IPS-18a (cell line): ENCODE results near the gene UFD1.

Experiments used
- H3K27ac ChIP-seq: one replicate; pipeline ENCODE4 v1.5.1; 2013; ENCODE audit warnings: low read length
- H3K27me3 ChIP-seq: one replicate; pipeline ENCODE4 v1.6.1; 2013; ENCODE audit warnings: mild to moderate bottlenecking, low read length; ENCODE audit not compliant: control insufficient read depth, insufficient read depth
- H3K36me3 ChIP-seq: one replicate; pipeline ENCODE4 v1.6.1; 2013; ENCODE audit warnings: low read depth, low read length; ENCODE audit not compliant: control insufficient read depth
- H3K4me1 ChIP-seq: one replicate; pipeline ENCODE4 v1.6.1; 2013; ENCODE audit warnings: low read depth, low read length; ENCODE audit not compliant: control insufficient read depth
- H3K4me3 ChIP-seq: one replicate; pipeline ENCODE4 v1.5.1; 2013; ENCODE audit warnings: low read length
- H3K9ac ChIP-seq: one replicate; pipeline ENCODE4 v1.6.1; 2013; ENCODE audit warnings: mild to moderate bottlenecking, low read length, moderate library complexity
- H3K9me3 ChIP-seq: one replicate; pipeline ENCODE4 v1.6.1; 2013; ENCODE audit warnings: low read depth, low read length; ENCODE audit not compliant: control insufficient read depth

Gene UFD1

DNA sequence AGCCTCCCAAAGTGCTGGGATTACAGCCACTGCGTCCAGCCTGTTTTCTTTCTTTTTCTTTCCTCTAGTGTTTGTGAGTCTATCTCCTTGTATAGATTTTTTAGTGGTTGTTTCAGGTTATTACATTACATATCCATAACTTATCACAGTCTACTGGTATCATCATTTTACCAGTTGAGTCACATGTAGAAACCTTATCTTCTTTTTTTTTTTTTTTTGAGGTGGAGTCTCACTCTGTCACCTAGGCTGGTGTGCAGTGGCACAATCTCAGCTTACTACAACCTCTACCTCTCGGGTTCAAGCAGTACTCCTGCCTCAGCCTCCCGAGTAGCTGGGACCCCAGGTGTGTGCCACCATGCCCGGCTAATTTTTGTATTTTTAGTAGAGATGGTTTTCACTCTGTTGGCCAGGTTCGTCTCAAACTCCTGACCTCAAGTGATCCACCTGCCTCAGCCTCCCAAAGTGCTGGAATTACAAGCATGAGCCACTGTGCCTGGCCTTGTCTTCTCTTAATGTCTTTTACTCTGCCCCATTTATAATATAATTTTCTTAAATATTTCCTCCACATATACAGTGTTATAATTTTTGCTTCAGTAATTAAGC is 11.7 kb upstream of the UFD1 start:
- H3K27ac ChIP-seq, result no peak overlapping the region
- no peak overlapping the region for H3K9ac ChIP-seq
- no peaks in the 10 kb centered on the region for H3K27me3 ChIP-seq
- no peaks in the 10 kb centered on the region for H3K9me3 ChIP-seq
- H3K4me1 ChIP-seq, result no peaks in the 10 kb centered on the region
- peaks cover 52% of the 10 kb centered on the region for H3K36me3 ChIP-seq
- no peak overlapping the region for H3K4me3 ChIP-seq

DNA sequence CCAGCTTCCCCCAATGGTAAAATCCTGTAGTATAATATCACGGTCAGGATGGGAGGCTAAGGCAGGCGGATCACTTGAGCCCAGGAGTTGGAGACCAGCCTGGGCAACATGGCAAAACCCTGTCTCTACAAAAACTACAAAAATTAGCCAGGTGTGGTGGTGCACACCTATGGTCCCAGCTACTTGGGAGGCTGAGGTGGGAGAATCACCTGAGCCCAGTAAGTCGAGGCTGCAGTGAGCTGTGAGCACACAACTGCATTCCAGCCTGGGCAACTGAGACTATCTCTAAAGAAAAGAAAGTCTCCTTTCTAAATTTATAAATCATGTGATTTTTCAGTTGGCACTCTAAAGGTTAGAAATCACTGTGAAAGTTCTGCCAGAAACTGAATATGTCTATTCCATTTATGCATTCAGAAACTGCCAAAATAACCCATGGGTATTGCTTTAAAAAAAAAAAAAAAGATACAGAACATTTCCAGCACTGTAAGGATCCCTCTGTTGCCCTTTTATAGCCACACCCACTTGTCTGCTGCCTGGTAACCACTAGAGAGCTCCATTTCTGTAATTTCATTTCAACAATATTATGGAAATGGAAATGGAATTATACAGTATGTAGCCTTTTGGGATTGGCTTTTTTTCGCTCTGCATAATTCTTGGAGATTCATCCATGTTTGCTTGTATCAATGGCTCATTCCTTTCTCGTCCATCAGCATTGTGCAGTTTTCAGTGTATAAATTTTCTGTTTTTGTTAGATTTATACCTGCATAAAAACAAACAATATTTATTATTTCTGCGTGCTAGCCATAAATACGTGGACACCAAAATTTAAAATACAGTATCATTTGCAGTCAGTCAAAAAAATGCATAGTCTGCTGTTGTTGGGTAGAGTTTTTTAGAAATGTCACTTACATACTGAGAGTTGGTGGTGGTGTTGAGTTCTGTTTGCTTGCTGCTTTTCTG is 10.2 kb upstream of the UFD1 start:
- no peaks in the 10 kb centered on the region for H3K4me1 ChIP-seq
- H3K9me3 ChIP-seq, result no peaks in the 10 kb centered on the region
- H3K36me3 ChIP-seq, result peaks cover 54% of the 10 kb centered on the region
- no peak overlapping the region for H3K4me3 ChIP-seq
- H3K27ac ChIP-seq, result no peak overlapping the region
- no peak overlapping the region for H3K9ac ChIP-seq
- H3K27me3 ChIP-seq, result no peaks in the 10 kb centered on the region

GRCh38 chr22:19488285-19488684 is 9.3 kb upstream of the UFD1 start:
- H3K36me3 ChIP-seq, result peaks cover 59% of the 10 kb centered on the region

DNA sequence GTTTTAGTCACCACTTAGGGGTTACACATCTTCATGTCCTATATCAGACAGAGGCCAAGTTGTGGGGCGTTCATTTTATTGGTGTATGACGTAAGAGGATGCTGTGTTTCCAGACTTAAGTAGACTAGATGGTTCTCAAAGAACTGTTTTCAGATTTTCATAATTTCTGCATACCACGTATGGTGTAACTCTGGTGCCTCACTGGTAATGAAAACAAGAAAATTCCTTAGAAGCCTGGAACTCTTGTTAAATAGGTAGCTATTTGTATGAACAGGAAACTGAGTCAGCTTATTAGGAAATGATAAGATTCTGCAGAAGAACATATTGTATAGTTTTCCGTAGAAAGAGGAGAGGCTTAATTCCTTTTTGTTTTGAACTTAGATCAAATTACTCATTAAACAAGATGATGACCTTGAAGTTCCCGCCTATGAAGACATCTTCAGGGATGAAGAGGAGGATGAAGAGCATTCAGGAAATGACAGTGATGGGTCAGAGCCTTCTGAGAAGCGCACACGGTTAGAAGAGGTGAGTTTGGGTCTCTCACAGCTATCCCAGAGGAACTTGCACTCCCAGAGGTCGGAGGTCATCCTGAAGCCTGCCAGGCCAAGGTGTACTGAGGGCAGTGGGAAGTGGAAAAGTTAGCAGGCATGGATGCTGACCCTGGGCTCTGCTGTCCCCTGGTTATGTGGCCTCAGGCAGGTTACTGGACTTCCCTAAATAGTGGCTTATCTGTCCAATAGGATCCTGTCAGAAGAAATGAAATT is 4.7 kb upstream of the UFD1 start:
- Histone ChIP-seq H3K4me3 (no peak overlapping the region), H3K36me3 (peaks cover 49% of the 10 kb centered on the region), H3K4me1 (no peaks in the 10 kb centered on the region), H3K27me3 (no peaks in the 10 kb centered on the region), H3K9me3 (no peaks in the 10 kb centered on the region), H3K27ac (no peak overlapping the region), H3K9ac (no peak overlapping the region)

More at GRCh38 chr22:19488285-19488684, 9.3 kb upstream of the UFD1 start:
- Histone ChIP-seq H3K27ac (no peak overlapping the region), H3K9me3 (no peaks in the 10 kb centered on the region), H3K9ac (no peak overlapping the region), H3K4me3 (no peak overlapping the region), H3K27me3 (no peaks in the 10 kb centered on the region), H3K4me1 (no peaks in the 10 kb centered on the region)

DNA sequence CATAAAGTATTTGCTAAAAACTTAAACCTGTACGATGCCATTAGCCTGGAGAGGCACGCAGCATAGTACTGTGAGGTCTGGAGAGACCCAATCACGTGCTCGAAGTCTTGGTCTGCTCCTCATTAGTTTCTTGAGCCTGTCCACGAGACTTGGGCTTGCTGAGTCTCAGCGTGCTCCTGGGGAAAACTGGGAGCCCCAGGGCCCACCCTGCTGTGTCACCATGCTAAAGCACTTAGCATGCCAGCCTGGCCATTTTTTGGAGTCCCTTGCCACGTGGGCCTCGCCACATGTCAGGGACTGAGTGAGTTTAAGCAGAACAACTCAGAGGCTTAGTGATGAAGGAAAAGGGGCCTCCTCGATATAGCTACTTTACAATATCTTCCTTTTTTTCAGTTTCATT is 3.3 kb upstream of the UFD1 start:
- H3K4me1 ChIP-seq, result peaks cover 5% of the 10 kb centered on the region
- H3K27ac ChIP-seq, result no peak overlapping the region
- no peak overlapping the region for H3K9ac ChIP-seq
- no peaks in the 10 kb centered on the region for H3K9me3 ChIP-seq
- H3K36me3 ChIP-seq, result peaks cover 42% of the 10 kb centered on the region
- no peak overlapping the region for H3K4me3 ChIP-seq
- no peaks in the 10 kb centered on the region for H3K27me3 ChIP-seq

DNA sequence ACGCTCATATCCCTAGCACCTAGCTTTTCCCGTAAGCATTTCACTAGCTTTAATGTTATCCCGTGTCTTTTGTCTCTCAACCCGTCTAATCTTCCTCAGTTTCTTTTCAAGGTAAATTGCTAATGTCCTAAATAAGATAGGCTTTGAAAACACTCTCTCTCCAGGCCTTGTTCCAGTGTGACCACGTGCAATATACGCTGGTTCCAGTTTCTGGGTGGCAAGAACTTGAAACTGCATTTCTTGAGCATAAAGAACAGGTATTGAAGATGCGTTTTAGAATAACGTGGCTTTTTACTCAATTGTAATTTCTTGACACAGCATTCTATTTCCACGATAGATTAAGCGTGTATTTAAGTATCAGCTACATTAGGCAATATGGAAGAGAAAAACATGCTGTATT is 1.8 kb upstream of the UFD1 start:
- H3K9me3 ChIP-seq, result no peaks in the 10 kb centered on the region
- H3K4me1 ChIP-seq, result peaks cover 5% of the 10 kb centered on the region
- H3K27ac ChIP-seq, result no peak overlapping the region
- peaks cover 37% of the 10 kb centered on the region for H3K36me3 ChIP-seq
- H3K9ac ChIP-seq, result peak overlapping the region; percentile 95
- no peaks in the 10 kb centered on the region for H3K27me3 ChIP-seq
- H3K4me3 ChIP-seq, result peak overlapping the region; percentile 86

DNA sequence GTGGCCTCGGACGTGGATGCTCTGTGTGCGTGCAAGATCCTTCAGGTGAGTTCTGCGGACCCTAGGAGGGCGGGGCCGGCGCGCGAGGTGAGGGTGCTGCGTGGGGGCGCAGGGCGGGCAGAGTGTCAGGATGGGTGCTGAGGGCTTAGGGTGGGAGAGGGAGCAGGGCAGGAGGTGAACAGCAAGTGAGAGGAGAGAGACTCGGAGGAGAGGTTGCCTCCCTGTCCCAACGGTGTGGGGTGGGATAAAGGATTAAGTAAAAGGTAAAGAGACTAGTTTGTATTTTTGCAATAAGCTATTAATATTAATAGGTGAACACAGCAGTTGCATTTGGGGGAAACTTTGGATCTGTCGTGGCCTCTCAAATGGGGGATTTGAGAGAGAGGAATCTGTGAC is 1.2 kb upstream of the UFD1 start:
- Histone ChIP-seq H3K9ac (peak overlapping the region; percentile 95), H3K9me3 (no peaks in the 10 kb centered on the region), H3K27me3 (no peaks in the 10 kb centered on the region), H3K27ac (no peak overlapping the region), H3K4me1 (peaks cover 5% of the 10 kb centered on the region), H3K36me3 (peaks cover 30% of the 10 kb centered on the region), H3K4me3 (peak overlapping the region; percentile 86)

DNA sequence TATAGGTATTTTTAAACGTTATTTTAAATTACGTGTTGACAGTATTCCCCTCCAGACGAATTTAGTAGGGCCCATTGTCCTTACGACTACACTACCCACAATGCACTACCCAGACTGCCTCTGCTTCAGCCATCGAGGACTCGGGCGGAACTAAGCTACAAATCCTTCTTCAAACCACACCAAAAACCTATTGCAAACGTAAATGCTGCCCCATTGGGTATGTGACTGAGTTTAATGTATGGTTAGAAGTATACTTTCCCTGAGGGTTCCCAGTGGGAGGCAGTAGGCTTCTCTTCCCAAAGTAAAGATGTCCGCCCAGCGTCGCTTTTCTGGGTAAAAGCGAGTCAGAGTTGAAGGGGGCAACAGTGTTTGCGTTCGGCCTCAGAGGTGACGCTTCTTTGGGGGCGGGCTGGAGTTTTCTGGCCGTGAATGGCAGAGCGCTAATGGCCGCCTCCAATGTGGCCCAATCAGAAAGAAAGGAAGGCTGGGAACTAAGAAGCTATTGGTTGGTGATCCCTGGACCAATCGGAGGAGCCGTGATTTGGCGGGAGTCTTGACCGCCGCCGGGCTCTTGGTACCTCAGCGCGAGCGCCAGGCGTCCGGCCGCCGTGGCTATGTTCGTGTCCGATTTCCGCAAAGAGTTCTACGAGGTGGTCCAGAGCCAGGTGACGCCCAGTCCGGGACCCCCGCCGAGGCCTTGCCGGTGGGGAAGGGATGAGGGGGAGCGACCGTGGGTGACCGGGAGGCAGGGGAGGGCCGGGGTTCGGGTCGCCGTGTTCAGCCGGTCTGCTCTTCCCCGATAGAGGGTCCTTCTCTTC is 571 bp upstream of the UFD1 start, which contains the start of gene CDC45:
Gene CDC45, plus strand, starts transcription at position 566 of the 818 bp plus-strand sequence. Its CDS starts 49 bp downstream, at position 615.
- no peaks in the 10 kb centered on the region for H3K9me3 ChIP-seq
- H3K4me3 ChIP-seq, result peak within 1 kb of the TSS; percentile 86
- peak within 1 kb of the TSS; percentile 95 for H3K9ac ChIP-seq
- peaks cover 24% of the 10 kb centered on the region for H3K36me3 ChIP-seq
- peak within 1 kb of the TSS; percentile 100 for H3K27ac ChIP-seq
- no peaks in the 10 kb centered on the region for H3K27me3 ChIP-seq
- peaks cover 5% of the 10 kb centered on the region for H3K4me1 ChIP-seq

GRCh38 chr22:19478045-19478900 is 720 bp downstream of the UFD1 start:
- Histone ChIP-seq H3K27ac (peak overlapping the region; percentile 33), H3K9ac (peak overlapping the region; percentile 95), H3K4me1 (peaks cover 5% of the 10 kb centered on the region), H3K36me3 (peaks cover 20% of the 10 kb centered on the region), H3K9me3 (no peaks in the 10 kb centered on the region), H3K27me3 (no peaks in the 10 kb centered on the region), H3K4me3 (peak overlapping the region; percentile 86)

- Histone ChIP-seq H3K4me1 (peaks cover 5% of the 10 kb centered on the region), H3K9me3 (no peaks in the 10 kb centered on the region), H3K9ac (peak overlapping the region; percentile 95), H3K27ac (no peak overlapping the region), H3K4me3 (peak overlapping the region; percentile 86), H3K27me3 (no peaks in the 10 kb centered on the region), H3K36me3 (peaks cover 21% of the 10 kb centered on the region)
These were observed 1.5 kb downstream of the UFD1 start for GRCh38 chr22:19477321-19478044.
